T-helper 1 cell (primary cell): ENCODE results near the gene CCDC177.
"Not testable (repeated sequence)": the region's sequence is repeated elsewhere in the genome, so short reads cannot be mapped to it uniquely, and the experiment has no call there.

ENCODE experiments used
- DNase-seq, 5 donors: peaks; one replicate each; pipeline ENCODE4 v3.0.0-alpha.2; 2012 to 2020

CCDC177 gene

DNA sequence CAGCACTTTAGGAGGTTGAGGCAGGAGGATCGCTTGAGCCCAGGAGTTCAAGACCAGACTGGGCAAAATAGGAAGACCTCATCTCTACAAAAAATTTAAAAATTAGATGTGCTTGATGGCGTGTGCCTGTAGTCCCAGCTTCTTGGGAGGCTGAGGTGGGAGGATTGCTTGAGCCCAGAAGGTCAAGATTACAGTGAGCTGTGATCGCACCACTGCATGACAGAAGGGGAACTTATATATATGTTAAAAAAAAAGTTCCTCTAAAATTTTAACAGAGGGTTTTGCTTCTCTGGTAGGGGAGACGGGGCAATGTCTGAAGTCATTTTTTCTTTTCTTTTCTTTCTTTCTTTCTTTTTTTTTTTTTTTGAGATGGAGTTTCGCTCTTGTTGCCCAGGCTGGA lies 24.8 kb upstream of the CCDC177 start:
- not testable (repeated sequence) for DNase-seq

DNA sequence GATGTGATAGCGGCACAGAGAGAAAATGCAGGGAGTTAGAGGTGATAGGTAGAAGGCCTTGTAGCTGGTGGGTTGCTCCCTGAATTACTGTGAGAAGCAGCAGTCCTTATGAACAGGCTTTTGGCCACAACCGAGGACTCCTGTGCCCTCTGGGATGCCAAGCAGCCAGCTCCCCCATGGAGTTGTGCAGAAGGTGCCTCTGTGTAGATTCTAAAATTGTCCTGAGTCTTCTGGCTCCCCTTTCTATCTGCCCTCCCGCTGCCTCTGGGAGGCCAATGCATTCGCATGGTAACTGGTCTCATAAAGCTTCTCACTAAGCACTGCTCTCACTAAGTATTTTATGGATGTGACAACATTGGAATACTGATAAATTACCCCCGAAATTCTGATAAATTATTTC lies 20.7 kb upstream of the CCDC177 start:
- DNase-seq, result no peak

GRCh38 chr14:69594846-69595245 lies 20.2 kb upstream of the CCDC177 start:
- DNase-seq, result no peak

DNA sequence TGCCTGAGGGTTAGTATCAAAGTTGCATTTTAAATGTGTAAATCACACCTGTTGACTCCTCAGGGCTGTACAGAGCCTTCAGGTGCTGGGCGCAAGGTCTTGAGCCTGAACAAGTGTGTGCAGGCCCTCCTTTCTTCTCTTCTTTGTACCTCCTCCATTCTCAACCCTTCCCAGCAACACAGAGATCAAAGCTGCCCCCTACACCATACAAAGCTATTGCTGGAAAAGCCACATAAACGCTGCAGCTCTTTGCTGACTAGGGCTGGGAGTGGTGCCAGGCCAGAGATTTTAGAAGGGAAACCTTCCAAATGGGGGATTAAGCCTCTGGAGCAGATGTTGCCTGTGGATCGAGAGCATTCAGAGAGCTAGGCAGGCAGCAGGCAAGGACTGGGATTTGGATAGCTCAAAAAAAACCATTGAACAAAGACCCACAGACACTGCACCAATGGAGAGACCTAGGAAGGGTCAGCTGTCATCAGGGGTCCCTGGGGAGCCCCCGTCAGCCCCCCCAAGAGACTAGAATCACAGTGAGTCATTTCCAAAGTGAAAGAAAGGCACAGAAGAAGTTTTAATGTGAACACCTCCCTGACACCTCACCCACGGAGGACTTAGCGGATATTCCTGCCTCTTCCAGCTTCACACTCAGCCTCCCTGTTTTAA lies 18.5 kb upstream of the CCDC177 start:
- no peak for DNase-seq

DNA sequence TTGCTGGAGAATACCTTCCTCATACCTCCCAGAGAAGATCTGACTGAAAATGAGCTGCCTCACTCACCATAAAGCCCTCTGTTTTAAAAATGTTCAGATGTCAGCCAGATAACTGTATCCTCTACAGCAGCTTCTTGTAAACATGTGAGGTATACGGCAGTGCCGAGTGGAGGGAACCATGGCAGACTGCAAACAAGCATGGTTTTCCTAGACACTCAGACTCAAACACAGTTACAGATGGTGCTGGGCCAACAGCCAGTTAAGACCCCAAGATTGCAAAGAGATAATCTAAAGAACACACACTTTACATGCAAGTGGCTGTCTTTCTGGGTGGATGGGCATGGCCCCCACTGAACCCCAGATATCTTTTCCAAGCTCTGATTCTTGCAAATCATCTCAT lies 16.6 kb upstream of the CCDC177 start:
- DNase-seq, result no peak

DNA sequence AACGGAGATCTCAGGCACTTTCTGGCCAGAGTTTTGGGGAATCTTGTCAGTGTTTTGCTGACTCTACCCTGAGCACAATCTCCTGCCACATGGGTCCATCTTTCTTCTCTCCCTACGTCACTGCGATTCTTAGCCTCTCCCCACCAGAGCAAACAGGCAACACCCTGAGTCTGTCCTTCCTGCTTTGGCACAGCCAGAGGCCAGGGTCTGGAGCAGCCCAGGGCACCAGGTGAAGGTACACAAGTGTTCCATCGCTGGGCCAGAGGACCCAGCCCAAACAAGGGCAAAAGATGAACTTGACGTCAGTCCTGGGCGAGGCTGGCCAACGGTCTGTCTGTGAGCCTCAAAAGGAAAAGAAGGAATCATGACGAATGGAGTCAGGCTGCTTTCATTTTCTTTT lies 12.7 kb upstream of the CCDC177 start:
- DNase-seq, result no peak

- no peak for DNase-seq
Measured at GRCh38 chr14:69586404-69586803, 11.7 kb upstream of the CCDC177 start.

- DNase-seq, result no peak
Measured at GRCh38 chr14:69584389-69584788, 9.7 kb upstream of the CCDC177 start.

DNA sequence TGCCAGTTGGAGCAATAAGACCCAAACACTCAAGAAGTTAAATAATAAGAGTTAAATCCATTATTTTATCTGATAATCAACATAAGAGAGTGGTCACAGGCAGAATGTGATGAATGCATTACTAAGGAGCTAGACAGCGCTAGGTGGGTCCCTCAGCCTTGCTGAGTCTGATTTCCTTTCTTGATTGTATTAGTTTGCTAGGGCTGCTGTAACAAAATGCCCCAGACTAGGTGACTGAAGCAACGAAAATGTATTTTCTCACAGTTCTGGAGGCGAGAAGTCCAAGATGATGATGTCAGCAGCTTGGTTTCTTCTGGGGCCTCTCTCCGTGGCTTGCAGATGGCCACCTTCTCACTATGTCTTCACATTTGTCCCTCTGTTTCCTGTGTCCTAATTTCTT lies 8.2 kb upstream of the CCDC177 start:
- no peak for DNase-seq

DNA sequence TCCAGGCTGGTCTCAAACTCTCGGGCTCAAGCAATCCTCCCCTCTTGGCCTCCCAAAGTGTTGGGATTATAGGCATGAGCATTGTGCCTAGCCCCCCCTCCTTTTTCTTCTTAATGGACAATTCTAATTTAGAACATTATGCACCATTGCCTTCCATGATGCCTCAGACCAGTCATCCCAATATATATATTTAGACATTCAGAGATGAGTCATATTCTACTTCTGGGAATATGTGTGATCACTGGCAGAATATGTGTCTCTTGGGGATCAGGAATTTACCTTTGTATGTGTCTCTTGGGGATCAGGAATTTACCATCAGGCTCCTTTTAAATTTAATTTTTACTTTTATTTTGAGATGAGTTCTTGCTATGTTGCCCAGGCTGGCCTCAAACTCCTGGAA lies 7.5 kb upstream of the CCDC177 start:
- no peak for DNase-seq

- no peak for DNase-seq
Measured at GRCh38 chr14:69581316-69581935, 6.8 kb upstream of the CCDC177 start.

- DNase-seq, result no peak
Measured at GRCh38 chr14:69580009-69580577, 5.4 kb upstream of the CCDC177 start.

- DNase-seq, result no peak
Measured at GRCh38 chr14:69579476-69579875, 4.8 kb upstream of the CCDC177 start.

- no peak for DNase-seq
Measured at GRCh38 chr14:69574954-69575295, 254 bp upstream of the CCDC177 start.

DNA sequence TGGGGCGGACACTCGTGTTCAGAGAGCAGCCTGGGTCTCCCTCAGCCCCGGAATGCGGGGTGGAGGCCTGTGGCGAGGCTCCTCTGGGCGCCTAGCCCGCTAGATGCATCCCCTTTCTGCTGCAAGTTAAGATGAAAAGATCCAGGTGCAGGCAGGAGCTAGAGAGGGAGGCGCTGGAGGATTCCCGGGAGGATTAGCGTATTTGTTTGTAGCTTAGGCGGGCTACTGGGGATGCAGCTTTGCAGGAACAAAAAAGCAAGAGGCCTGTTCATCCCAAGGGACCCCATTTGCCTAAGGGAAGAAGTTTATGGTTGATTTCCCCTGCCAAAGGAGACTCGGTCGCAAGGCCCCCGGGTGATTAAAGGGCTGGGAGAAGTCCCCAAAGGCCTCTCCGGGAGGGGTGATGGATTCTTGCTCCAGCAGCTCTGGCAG lies 824 bp downstream of the CCDC177 start:
- DNase-seq, result no peak

- no peak for DNase-seq
Measured at GRCh38 chr14:69573205-69573830, 1.4 kb downstream of the CCDC177 start.

GRCh38 chr14:69572841-69573135 lies 1.9 kb downstream of the CCDC177 start:
- no peak for DNase-seq

GRCh38 chr14:69572030-69572840 lies 2.4 kb downstream of the CCDC177 start:
- no peak for DNase-seq

- DNase-seq, result no peak
Measured at GRCh38 chr14:69571449-69572029, 3.1 kb downstream of the CCDC177 start.

DNA sequence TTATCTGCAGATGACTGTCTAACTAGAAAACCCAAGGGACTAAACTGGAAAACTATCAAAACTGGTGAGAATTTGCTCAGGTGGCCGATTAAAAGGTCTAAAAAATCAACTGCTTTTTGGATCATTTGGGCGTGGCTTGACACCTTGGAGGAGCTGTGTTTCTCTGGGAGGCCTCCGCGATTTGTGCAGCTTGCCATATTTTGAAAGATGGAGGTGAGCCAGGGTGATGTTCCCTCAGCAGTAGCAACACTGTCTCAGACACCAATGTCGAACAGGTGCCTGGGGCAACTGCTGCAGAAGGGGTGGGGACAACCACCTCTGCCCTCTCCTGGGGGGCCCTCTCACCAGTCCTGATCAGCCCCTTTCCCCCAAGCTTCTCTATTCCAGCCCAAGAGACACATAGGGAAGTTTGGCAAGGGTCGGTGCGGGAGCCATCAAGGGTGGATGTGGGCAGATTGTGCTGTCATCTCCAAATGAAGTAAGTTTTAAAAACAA lies 3.8 kb downstream of the CCDC177 start:
- DNase-seq, result no peak

DNA sequence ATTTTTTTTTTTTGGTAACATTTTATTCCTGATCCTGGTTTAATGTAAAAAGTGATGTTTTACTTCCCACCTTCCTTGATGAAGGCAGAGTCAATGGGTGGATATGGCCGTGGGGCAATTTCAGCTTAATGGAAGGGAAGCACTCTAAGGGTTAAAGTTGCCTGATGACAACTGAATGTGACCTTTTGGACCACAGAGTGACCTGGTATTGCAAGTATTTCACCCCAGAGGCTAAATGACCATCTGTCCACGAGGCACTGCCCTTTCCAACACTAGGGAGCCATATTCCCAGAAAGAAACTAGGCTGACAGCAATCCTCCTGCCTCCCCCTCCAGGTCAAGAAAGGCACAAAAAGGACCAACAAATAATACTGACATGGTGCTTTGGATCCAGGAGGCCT lies 4.8 kb downstream of the CCDC177 start:
- DNase-seq, result no peak

DNA sequence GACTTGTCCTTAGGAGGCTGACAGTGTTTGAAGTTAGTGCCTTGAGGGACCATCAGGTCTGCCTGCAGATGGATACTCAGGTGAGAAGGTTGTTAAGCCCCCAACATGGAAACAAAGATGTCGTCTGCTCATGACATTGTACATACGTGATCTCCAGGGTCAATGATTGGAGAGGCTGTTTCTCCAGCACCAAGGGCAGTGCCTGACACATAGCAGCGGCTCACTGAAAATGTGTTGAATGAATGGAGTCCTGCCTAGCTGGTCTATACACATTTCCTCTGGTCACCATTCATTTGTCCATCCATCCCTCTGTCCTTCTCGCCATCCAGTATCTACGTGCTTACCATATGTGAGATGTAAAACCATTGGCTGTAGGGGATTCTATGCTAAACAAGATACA lies 7.1 kb downstream of the CCDC177 start:
- no peak for DNase-seq

- DNase-seq, result no peak
Measured at GRCh38 chr14:69561893-69562292, 12.8 kb downstream of the CCDC177 start.
